HG02970 (cell line): ENCODE measurements around the gene FBL.

Experiments used
- ATAC-seq: cut with Tn5 transposase; IDR thresholded peaks from one replicate; pipeline ENCODE4 v1.9.1; 2021; ENCODE audit warnings: mild to moderate bottlenecking, moderate library complexity, moderate number of reproducible peaks; ENCODE audit not compliant: unreplicated experiment, low FRiP score

The FBL gene

GRCh38 chr19:39802958-39803357 is 43.2 kb downstream of the FBL start:
- ATAC-seq: no peak

GRCh38 chr19:39797083-39797482 is 49.1 kb downstream of the FBL start:
- ATAC-seq: no peak

- no peak for ATAC-seq
Measured at GRCh38 chr19:39796000-39796498, 50.1 kb downstream of the FBL start.

- ATAC-seq: no peak
Measured at GRCh38 chr19:39795001-39795400, 51.2 kb downstream of the FBL start.

- ATAC-seq: no peak
Measured at GRCh38 chr19:39792999-39793546, 53.1 kb downstream of the FBL start.

DNA sequence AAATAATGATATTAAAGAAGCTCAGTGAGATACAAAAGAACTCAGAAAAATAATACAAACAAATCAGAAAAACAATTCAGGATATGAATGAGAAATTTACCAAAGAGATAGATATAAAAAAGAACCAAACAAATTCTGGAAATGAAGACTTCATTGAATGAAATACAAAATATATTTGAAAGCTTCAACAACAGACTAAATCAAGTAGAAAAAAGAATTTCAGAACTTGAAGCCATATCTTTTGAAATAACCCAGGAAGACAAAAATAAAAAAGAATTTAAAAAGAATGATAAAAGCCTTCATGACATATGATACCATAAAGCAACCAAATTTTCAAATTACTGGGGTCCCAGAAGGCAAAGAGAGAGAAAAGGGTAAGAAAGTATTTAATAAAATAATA is 57.9 kb downstream of the FBL start:
- no peak for ATAC-seq
